GM18907 (cell line): ENCODE results near the gene SLC12A2.

ENCODE experiments used
- ATAC-seq: cut with Tn5 transposase; IDR thresholded peaks from one replicate; pipeline ENCODE4 v1.9.1; 2021; ENCODE audit warnings: mild to moderate bottlenecking, moderate library complexity; ENCODE audit not compliant: unreplicated experiment

The SLC12A2 gene

GRCh38 chr5:128216860-128217531, 133.4 kb downstream of the SLC12A2 start:
- no peak for ATAC-seq

- no peak for ATAC-seq
Measured at GRCh38 chr5:128220841-128221240, 137.3 kb downstream of the SLC12A2 start.

- no peak for ATAC-seq
Measured at GRCh38 chr5:128224336-128224735, 140.8 kb downstream of the SLC12A2 start.

GRCh38 chr5:128225245-128226030, 141.9 kb downstream of the SLC12A2 start:
- ATAC-seq: no peak

GRCh38 chr5:128228008-128228407, 144.4 kb downstream of the SLC12A2 start:
- ATAC-seq: no peak

- no peak for ATAC-seq
Measured at GRCh38 chr5:128228521-128228920, 145.0 kb downstream of the SLC12A2 start.

- ATAC-seq: no peak
Measured at GRCh38 chr5:128234928-128235641, 151.5 kb downstream of the SLC12A2 start.

GRCh38 chr5:128236334-128236733, 152.8 kb downstream of the SLC12A2 start:
- ATAC-seq: no peak

- ATAC-seq: peak; percentile 88
Measured at GRCh38 chr5:128237000-128237399, 153.4 kb downstream of the SLC12A2 start.

- no peak for ATAC-seq
Measured at GRCh38 chr5:128237546-128237945, 154.0 kb downstream of the SLC12A2 start.
